Measurements from ENCODE around the gene EEF1A1.
"Not testable (repeated sequence)": the region's sequence is repeated elsewhere in the genome, so short reads cannot be mapped to it uniquely, and the experiment has no call there.

EEF1A1 gene

DNA sequence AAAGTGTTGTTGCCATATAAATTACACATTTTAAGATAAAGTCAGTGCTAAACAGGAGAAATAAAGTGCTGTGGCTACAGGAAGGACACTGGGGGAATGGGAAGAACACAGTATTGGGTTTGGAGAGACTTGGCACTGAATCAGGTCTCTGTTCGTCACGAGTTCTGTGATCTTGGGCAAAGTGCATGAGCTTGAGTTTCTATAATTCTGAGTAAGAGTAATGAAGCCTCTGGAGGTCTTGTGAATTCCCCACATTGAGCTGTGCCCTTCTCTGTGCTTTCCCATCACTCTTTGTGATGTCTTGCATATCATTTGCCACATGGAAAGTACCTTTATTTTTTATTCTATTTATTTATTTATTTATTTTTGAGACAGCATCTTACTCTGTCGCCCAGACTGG lies 16.8 kb upstream of the EEF1A1 start:
- no peak for DNase-seq (ENCODE audit: low read depth)

DNA sequence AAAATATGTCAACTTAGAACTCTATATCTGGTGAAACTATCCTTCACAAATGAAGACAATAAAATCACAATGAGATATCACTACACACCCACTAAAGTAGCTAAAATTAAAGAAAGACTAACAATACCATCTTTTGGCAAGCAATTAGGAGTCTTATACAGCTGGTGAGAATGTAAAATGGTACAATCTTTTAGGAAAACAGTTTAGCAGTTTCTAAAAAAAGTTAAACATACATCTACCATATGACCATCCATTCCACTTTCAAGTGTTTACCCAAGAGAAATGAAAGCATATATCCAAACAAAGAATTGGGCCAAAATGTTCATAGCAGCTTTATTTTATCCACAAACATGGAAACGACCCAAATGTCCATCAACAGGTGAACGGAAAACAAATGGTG lies 13.8 kb upstream of the EEF1A1 start:
- no peak for DNase-seq (ENCODE audit: low read depth)

DNA sequence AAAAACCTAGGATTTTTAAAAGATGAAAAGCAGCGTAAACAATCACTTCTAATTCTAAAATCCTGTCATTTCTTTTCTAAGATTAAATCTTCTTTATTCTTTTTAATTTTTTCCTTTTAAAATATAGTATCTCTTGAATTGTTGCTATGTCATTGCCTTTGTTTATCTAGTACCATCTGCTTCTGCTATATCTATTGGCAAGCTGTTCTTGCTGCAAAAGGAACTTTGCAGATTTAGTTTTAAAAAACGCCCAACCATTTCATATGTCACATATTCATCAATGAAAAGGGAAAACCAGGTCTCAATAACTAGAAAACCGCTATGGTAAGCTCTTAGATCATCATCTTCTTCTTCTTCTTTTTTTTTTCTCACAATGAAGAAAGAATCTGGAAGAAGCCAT lies 11.5 kb upstream of the EEF1A1 start:
- DNase-seq (ENCODE audit: low read depth), result no peak

DNA sequence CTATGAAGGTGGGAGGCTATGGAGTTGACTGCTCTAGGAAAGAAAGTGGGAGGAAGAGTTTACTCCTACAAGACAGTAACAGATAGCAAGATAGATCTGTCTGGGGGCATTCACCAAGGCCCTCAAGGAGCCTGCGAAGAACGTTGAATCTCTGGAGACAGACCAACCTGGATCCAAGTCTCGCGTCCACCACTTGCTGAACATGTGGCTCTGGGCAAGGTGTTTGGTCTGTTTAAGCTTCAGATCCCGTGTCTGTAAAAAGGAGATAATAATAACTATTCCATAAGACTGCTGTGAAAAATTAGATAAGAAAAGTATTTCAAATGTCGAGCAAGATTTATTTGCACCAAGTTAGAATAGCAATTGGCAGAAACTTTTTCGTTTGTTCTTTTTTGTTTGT lies 8.1 kb upstream of the EEF1A1 start:
- no peak for DNase-seq (ENCODE audit: low read depth)

DNA sequence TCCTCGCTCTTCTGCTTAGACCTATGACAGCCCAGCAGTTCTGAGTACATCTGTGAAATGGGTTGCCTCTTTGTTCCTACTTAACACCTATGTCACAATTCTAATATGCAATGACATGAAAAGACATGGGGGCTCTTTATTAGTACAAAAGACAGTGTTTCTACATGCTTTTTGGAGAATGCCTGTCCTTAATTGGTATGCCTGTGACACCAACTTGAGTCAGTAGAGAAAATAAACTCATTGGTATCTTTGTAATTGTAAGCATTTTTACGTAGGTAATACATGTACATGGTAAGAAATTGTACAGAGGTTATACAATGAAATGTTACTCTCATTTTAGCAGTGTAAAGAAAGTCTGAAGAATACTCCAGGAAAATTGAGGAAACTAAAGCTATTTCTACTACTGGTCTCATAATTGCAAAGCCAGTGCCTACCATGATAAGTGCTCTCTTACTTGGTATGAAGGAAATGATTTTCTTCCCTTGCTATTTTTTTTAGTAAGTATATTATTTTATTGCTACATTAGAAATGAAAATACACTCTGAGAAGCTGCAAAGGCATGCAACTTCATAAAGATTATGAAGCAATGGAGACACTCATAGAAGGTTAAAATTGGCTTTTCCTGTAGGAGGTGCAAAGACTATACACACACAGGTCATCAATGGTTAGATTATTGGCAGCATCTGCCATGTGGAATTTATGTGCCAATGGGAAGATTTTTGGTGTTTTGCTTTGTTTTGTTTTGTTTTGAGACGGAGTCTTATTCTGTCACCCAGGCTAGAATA lies 4.9 kb upstream of the EEF1A1 start:
- no peak for DNase-seq (ENCODE audit: low read depth)

DNA sequence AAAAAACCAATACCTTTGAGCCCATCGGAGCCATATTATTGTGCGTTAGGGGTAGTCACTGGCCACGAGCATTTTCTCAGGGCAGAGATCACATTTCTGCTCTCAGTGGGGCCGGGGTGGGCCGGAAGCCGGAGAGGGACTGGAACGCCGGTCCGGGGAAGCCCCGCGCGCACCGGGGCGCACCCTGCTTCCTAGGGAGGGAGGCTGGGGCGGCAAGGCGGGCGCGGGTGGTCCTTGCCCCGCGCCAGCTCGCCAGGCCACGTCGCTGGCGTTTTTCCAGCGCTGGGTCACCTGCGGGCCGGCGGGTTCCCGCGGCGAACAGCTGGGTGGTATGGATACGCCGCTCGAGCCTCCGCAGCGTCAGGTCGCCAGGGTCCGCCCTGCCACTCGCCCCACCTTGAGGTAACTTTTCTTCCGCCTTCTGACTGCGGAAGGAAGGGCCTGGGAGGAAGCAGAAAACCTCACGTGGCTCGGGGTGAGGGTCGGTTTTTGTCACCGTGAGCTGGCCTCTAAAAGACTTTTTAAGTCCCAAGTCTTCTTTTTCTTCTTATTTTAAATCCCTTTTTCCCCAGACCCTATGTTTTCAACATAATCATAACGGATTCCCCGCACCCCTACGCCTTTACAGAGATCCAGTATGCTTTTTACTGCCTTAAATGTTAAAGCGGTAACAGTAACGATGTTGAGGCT lies 2.7 kb upstream of the EEF1A1 start:
- DNase-seq (ENCODE audit: low read depth), result peak; percentile 74

DNA sequence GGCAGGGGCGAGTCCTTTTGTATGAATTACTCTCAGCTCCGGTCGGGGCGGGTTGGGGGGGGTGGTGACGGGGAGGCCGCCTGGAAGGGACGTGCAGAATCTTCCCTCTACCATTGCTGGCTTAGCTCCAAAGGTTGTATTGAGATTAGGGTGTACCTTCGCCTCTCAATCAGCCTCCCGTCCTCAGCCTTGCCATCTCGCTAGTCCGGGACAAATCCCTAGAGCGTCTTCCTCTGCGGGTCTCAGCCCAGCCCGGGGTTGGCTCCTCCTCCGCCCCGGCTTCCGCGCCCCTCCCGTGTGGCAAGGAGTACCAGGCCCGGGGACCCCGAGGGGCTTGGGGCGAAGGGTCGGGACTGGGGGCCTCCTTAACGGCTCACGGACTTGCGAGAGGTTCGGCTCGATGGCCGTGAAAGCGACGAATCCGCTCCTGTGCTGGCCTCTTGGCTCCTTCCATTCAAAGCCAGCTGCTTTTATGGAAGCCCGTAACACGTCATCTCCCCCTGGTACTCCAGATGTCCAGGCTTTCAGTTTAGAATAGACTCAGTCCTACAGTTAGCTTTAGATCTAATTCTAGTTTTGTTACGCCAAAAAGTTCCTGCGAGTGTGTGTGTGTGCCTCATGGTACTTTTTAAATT lies 636 bp upstream of the EEF1A1 start:
- DNase-seq (ENCODE audit: low read depth), result no peak

DNA sequence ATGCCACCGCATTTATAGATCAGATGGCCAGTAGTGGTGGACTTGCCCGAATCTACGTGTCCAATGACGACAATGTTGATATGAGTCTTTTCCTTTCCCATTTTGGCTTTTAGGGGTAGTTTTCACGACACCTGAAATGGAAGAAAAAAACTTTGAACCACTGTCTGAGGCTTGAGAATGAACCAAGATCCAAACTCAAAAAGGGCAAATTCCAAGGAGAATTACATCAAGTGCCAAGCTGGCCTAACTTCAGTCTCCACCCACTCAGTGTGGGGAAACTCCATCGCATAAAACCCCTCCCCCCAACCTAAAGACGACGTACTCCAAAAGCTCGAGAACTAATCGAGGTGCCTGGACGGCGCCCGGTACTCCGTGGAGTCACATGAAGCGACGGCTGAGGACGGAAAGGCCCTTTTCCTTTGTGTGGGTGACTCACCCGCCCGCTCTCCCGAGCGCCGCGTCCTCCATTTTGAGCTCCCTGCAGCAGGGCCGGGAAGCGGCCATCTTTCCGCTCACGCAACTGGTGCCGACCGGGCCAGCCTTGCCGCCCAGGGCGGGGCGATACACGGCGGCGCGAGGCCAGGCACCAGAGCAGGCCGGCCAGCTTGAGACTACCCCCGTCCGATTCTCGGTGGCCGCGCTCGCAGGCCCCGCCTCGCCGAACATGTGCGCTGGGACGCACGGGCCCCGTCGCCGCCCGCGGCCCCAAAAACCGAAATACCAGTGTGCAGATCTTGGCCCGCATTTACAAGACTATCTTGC lies 725 bp downstream of the EEF1A1 start:
- peak; percentile 78 for DNase-seq (ENCODE audit: low read depth)

DNA sequence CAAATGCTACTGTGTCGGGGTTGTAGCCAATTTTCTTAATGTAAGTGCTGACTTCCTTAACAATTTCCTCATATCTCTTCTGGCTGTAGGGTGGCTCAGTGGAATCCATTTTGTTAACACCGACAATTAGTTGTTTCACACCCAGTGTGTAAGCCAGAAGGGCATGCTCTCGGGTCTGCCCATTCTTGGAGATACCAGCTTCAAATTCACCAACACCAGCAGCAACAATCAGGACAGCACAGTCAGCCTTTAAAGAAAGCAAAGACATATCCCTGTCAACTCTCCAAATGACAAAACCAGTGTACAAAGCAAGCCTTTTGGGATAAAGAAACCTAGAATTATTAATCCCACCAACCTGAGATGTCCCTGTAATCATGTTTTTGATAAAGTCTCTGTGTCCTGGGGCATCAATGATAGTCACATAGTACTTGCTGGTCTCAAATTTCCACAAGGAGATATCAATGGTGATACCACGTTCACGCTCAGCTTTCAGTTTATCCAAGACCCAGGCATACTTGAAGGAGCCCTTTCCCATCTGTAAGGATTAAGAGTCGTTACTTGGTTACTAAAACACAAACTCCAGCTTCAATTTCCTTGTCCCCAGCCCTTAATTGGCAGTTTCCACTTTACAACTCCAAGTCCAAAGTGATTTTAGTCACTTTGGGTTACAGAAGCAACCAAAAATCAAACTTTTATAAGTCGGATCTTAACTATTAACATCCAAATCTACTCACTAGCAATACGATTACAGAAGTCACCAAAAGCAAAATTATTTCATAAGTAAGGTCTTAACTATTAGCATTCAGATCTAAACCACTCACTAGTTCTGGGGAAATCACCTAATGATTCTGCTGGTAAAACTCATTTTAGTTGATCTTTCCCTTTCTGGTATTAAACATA lies 1.6 kb downstream of the EEF1A1 start:
- DNase-seq (ENCODE audit: low read depth), result not testable (repeated sequence)

DNA sequence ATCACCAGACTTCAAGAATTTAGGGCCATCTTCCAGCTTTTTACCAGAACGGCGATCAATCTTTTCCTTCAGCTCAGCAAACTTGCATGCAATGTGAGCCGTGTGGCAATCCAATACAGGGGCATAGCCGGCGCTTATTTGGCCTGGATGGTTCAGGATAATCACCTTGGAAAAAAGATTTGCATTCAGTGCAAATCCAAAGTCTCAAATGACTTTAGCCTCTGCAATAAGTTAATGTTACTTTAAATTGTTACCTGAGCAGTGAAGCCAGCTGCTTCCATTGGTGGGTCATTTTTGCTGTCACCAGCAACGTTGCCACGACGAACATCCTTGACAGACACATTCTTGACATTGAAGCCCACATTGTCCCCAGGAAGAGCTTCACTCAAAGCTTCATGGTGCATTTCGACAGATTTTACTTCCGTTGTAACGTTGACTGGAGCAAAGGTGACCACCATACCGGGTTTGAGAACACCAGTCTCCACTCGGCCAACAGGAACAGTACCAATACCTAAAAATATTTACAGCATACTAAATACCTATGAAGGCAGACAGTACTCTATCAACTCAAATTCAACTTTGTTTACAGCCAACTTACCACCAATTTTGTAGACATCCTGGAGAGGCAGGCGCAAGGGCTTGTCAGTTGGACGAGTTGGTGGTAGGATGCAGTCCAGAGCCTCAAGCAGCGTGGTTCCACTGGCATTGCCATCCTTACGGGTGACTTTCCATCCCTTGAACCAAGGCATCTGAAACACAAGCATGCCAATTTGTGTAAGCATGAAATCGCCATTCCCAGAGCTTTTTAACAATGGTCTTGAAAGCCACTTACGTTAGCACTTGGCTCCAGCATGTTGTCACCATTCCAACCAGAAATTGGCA lies 2.5 kb downstream of the EEF1A1 start:
- not testable (repeated sequence) for DNase-seq (ENCODE audit: low read depth)

DNA sequence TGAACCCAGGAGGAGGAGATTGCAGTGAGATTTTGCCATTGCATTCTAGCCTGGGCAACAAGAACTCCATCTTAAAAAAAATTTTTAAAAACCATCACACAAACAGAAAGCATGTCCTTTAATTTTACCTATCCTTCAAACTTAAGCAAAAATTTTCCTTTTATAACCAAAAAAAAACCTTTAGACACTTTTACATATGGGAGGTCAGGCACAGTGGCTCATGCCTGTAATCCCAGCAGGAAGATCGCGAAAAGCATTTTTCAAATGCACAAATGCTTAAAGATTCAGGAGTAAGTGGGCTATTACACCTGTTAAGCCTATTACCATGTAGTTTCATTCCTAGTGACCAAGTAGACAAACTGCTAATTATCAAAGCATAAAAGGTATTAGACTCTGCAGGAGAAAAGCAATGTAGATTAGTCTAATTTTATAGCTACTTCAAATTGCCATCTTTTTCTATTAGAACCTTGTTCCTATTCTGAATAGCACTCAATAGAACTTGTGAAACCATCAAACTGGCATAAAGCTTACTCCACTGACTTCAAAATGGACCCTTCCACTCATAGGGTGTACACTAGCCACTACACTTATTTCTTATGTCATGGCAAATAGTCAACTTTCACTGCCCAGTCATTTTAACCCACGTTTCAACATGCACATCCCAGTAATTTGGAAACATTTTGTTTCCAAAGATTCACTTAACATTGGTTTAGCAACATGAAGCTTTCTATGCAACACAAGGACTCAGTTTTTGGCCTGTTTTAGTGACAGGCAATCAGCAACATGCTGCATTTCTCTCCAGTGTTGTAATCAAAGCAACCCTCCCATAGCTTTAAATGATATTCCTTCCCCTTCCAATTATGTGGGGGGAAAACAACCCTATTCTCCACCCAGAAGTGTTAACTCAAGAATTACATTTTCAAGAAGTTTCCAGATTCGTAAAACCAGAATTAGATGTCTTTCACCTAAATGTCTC lies 4.0 kb downstream of the EEF1A1 start:
- DNase-seq (ENCODE audit: low read depth), result no peak

DNA sequence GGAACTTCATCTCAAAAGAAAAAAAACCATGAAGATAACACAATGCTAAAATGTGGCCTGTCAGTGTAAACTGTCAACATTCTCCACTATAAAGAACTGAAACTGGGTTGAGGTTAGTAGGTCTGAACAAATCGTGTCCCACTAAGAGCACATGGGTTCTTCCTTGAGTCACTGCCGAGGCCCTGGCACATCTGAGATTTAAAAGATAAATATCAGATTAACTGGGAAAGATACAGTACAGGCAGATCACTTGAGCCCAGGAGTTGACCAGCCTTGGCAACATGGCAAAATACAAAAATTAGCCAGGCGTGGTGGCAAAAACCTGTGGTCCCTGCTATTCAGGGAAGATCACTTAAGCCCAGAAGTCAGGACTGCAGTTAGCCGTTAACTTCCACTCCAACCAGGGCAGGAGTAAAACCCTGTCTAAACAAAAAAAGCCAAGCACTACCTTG lies 5.6 kb downstream of the EEF1A1 start:
- DNase-seq (ENCODE audit: low read depth), result no peak

DNA sequence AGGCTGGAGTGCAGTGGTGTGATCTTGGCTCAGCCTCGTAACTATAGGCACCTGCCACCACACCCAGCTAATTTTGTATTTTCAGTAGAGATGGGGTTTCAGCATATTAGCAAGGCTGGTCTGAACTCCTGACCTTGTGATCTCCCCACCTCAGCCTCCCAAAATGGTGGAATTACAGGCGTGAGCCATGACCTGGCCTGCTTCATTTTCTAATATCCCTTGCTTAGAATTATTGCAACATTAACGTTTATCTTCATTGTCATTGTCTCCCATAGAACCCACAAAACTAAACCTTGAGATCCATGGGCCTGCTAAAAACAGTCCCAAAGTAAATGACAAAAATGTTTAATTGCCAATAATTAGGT lies 6.1 kb downstream of the EEF1A1 start:
- DNase-seq (ENCODE audit: low read depth), result no peak

DNA sequence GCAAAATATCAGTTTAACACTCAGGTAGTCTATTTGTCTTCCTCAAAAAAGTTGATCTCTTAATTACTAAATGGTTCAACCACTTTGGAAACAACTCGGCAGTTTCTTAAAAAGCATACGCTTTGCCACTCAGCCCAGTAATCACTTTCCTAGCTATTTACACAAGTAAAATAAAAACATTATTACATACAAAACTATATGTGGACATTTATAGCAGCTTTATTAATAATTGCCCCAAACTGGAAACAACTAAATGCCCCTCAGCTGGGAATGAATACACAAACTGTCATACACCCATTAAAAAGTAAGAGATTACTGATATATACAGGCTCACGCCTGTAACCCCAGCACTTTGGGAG lies 7.4 kb downstream of the EEF1A1 start:
- DNase-seq (ENCODE audit: low read depth), result no peak

DNA sequence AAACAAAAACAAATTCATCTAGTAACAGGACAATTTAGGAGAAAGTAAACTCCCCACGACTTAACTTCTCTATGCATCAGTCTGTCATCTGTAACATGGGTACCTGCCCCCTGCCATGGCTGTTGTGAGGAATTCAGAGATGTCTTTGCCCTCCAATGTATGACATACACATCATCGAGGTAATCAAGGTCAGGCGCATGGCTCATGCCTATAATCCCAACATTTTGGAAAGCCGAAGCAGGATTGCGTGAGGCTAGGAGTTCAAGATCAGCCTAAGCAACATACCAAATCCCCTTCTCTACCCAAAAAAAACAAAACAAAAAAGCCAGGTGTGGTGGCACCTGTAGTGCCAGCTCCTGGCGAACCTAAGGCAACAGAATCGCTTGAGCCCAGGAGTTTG lies 9.0 kb downstream of the EEF1A1 start:
- no peak for DNase-seq (ENCODE audit: low read depth)

DNA sequence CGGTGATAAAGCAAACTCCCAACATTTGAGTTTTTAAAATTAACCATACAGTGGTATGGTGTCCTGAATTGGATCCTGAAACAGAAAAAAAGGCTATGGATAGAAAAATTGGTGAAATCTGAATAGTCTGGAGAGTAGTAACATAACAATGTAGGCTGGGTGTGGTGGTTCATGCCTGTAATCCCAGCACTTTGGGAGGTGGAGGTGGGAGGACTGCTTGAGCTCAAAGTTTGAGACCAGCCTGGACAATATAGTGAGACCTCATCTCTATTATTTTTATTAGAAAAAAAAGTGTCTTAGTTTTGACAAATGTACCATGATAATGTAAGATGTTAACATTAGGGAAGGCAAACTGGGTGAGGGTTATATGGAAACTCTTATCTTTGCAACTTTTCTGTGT lies 11.0 kb downstream of the EEF1A1 start:
- DNase-seq (ENCODE audit: low read depth), result no peak

DNA sequence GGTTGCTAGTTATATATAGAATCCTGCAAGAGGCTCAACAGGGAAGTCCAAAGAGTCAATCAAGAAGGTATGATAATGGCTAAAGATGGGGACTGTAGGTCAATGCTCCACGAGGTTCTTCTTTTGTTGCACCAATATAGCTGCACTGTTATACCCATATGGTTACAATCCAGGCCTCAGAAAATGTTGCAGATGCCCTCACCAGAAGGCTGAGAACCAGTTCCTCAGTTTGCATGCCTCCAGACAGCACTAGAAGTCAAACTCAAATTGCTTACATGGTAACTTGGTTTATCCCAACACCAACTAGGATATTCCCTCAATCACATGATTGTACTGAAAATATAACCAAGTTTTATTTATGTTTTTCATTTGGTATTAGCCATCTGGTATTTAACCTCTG lies 12.1 kb downstream of the EEF1A1 start:
- no peak for DNase-seq (ENCODE audit: low read depth)

DNA sequence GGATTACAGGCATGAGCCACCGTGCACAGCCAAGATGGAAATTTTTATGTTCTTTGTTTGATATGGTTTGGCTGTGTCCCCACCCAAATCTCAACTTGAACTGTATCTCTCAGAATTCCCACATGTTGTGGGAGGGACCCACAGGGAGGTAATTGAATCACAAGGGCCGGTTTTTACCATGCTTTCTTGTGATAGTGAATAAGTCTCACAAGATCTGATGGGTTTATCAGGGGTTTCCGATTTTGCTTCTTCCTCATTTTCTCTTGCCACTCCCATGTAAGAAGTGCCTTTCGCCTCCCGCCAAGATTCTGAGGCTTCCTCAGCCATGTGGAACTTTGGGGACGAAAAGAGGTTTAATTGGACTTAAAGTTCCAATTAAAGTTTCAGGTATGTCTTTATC lies 14.6 kb downstream of the EEF1A1 start:
- no peak for DNase-seq (ENCODE audit: low read depth)

DNA sequence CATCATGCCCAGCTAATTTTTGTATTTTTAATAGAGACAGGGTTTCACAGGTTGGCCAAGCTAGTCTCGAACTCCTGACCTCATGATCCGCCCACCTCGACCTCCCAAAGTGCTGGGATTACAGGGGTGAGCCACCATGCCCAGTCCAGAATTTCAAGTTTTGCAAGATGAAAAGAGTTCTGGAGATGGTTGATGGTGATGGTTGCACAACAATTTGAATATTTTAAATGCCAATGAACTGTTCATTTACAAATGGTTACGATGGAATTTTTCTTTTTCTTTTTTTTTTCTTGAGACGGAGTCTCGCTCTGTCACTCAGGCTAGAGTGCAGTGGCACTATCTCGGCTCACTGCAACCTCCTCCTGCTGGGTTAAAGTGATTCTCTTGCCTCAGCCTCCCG lies 15.1 kb downstream of the EEF1A1 start:
- DNase-seq (ENCODE audit: low read depth), result not testable (repeated sequence)
